Left hindlimb (tissue), 1 donor: ENCODE measurements around the gene NUDT4.
"Not testable (repeated sequence)": the region's sequence is repeated elsewhere in the genome, so short reads cannot be mapped to it uniquely, and the experiment has no call there.

ENCODE experiments used
- DNase-seq: peaks from one replicate; pipeline ENCODE4 v3.0.0-alpha.2; 2018

The NUDT4 gene

GRCh38 chr12:93429852-93430251 is 52.1 kb downstream of the NUDT4 start:
- DNase-seq = no peak

GRCh38 chr12:93430280-93430679 is 52.6 kb downstream of the NUDT4 start:
- DNase-seq = no peak

- DNase-seq = not testable (repeated sequence)
Observed at GRCh38 chr12:93432031-93432430, 54.3 kb downstream of the NUDT4 start.

GRCh38 chr12:93434256-93434865 is 56.6 kb downstream of the NUDT4 start:
- no peak for DNase-seq

GRCh38 chr12:93438266-93439050 is 60.7 kb downstream of the NUDT4 start:
- DNase-seq = no peak

GRCh38 chr12:93440043-93440835 is 62.5 kb downstream of the NUDT4 start:
- no peak for DNase-seq

- no peak for DNase-seq
Observed at GRCh38 chr12:93441081-93441616, 63.4 kb downstream of the NUDT4 start.

- peak; percentile 98 for DNase-seq
Observed at GRCh38 chr12:93441617-93442410, 64.1 kb downstream of the NUDT4 start, which contains the start of gene UBE2N. TSS of gene UBE2N (minus strand) at chr12:93441947. CDS start at chr12:93441884, 63 bp downstream.

GRCh38 chr12:93442411-93443340 is 65.0 kb downstream of the NUDT4 start:
- no peak for DNase-seq

- no peak for DNase-seq
Observed at GRCh38 chr12:93443576-93443975, 65.9 kb downstream of the NUDT4 start.

GRCh38 chr12:93447555-93448290 is 70.0 kb downstream of the NUDT4 start:
- no peak for DNase-seq

GRCh38 chr12:93448796-93449195 is 71.1 kb downstream of the NUDT4 start:
- no peak for DNase-seq

GRCh38 chr12:93449277-93449676 is 71.6 kb downstream of the NUDT4 start:
- no peak for DNase-seq

GRCh38 chr12:93451423-93452158 is 73.9 kb downstream of the NUDT4 start:
- no peak for DNase-seq

- no peak for DNase-seq
Observed at GRCh38 chr12:93453633-93454032, 75.9 kb downstream of the NUDT4 start.

GRCh38 chr12:93456077-93456476 is 78.4 kb downstream of the NUDT4 start:
- no peak for DNase-seq
